HEK293 (cell line): Measurements from ENCODE around the gene PRPF38B.

Experiments used
- HOXC10 ChIP-seq: sonication (generic); formaldehyde crosslinking; IDR thresholded peaks from 2 replicates; pipeline ENCODE4 v1.8.1; 2023; ENCODE audit warnings: mild to moderate bottlenecking, missing genetic modification reagents
- MEIS1 ChIP-seq: sonication (generic); formaldehyde crosslinking; IDR thresholded peaks from 2 replicates; pipeline ENCODE4 v1.8.1; 2022; ENCODE audit warnings: missing genetic modification reagents, mild to moderate bottlenecking, borderline replicate concordance
- REPIN1 ChIP-seq: fragments of 450-650 bp; formaldehyde crosslinking; IDR thresholded peaks from 2 replicates; pipeline ENCODE4 v1.5.1; 2017; ENCODE audit warnings: missing biosample characterization, missing genetic modification characterization, low read depth
- WT1 ChIP-seq: fragments of 450-650 bp; formaldehyde crosslinking; IDR thresholded peaks from 2 replicates; pipeline ENCODE4 v1.5.1; 2016; ENCODE audit warnings: missing biosample characterization, missing genetic modification characterization
- ZBTB7A ChIP-seq: fragments of 450-650 bp; formaldehyde crosslinking; IDR thresholded peaks from 2 replicates; pipeline ENCODE4 v1.5.1; 2016; ENCODE audit warnings: low read depth, missing biosample characterization, missing genetic modification characterization
- ZNF133 ChIP-seq: fragments of 450-650 bp; formaldehyde crosslinking; IDR thresholded peaks from 2 replicates; pipeline ENCODE4 v1.5.1; 2016; ENCODE audit warnings: missing biosample characterization, missing genetic modification characterization
- ZNF155 ChIP-seq: fragments of 450-650 bp; formaldehyde crosslinking; IDR thresholded peaks from 2 replicates; pipeline ENCODE4 v1.5.1; 2016; ENCODE audit warnings: missing biosample characterization, missing genetic modification characterization
- ZNF211 ChIP-seq: fragments of 450-650 bp; formaldehyde crosslinking; IDR thresholded peaks from 2 replicates; pipeline ENCODE4 v1.5.1; 2016; ENCODE audit warnings: low read depth, missing biosample characterization, missing genetic modification characterization
- ZNF292 ChIP-seq: fragments of 450-650 bp; formaldehyde crosslinking; IDR thresholded peaks from 2 replicates; pipeline ENCODE4 v1.5.1; 2016; ENCODE audit warnings: low read depth, missing biosample characterization, missing genetic modification characterization, borderline replicate concordance
- ZNF350 ChIP-seq: fragments of 450-650 bp; formaldehyde crosslinking; IDR thresholded peaks from 2 replicates; pipeline ENCODE4 v1.5.0; 2017; ENCODE audit warnings: missing biosample characterization, mild to moderate bottlenecking, missing genetic modification characterization
- ZNF37A ChIP-seq: fragments of 450-650 bp; IDR thresholded peaks from 2 replicates; pipeline ENCODE4 v1.5.1; 2018; ENCODE audit warnings: missing biosample characterization, missing genetic modification characterization
- ZNF514 ChIP-seq: fragments of 450-650 bp; formaldehyde crosslinking; IDR thresholded peaks from 2 replicates; pipeline ENCODE4 v1.5.1; 2016; ENCODE audit warnings: missing biosample characterization, missing genetic modification characterization
- ZXDB ChIP-seq: fragments of 450-650 bp; formaldehyde crosslinking; IDR thresholded peaks from 2 replicates; pipeline ENCODE4 v1.5.1; 2016; ENCODE audit warnings: missing biosample characterization, missing genetic modification characterization
- TF ChIP-seq, protein P1 (sequence below): fragments of 450-650 bp; formaldehyde crosslinking; IDR thresholded peaks from 2 replicates; pipeline ENCODE4 v1.5.1; 2016; ENCODE audit warnings: missing biosample characterization, missing genetic modification characterization, low read depth
- TF ChIP-seq, protein P2 (sequence below): fragments of 450-650 bp; formaldehyde crosslinking; conservative IDR thresholded peaks from 2 replicates; pipeline ENCODE4 v1.5.1; 2016; ENCODE audit warnings: low read depth, missing biosample characterization, missing genetic modification characterization
- TF ChIP-seq, protein P3 (sequence below): sonication (generic); formaldehyde crosslinking; IDR thresholded peaks from 2 replicates; pipeline ENCODE4 v1.8.1; 2022; ENCODE audit warnings: mild to moderate bottlenecking, moderate library complexity, missing genetic modification reagents
- TF ChIP-seq, protein P4 (sequence below): fragments of 450-650 bp; formaldehyde crosslinking; IDR thresholded peaks from 2 replicates; pipeline ENCODE4 v1.5.1; 2017; ENCODE audit warnings: missing biosample characterization, missing genetic modification characterization
- TF ChIP-seq, protein P5 (sequence below): fragments of 450-650 bp; formaldehyde crosslinking; optimal IDR thresholded peaks from 2 replicates; pipeline ENCODE3; 2016; ENCODE audit warnings: missing biosample characterization, mild to moderate bottlenecking, missing genetic modification characterization
- TF ChIP-seq, protein P6 (sequence below): fragments of 450-650 bp; formaldehyde crosslinking; IDR thresholded peaks from 2 replicates; pipeline ENCODE4 v1.5.1; 2016; ENCODE audit warnings: missing biosample characterization, missing genetic modification characterization
- TF ChIP-seq, protein P7 (sequence below): fragments of 450-650 bp; formaldehyde crosslinking; IDR thresholded peaks from 2 replicates; pipeline ENCODE4 v1.5.1; 2016; ENCODE audit warnings: missing biosample characterization, missing genetic modification characterization
- TF ChIP-seq, protein P8 (sequence below): fragments of 450-650 bp; IDR thresholded peaks from 2 replicates; pipeline ENCODE4 v1.5.1; 2018; ENCODE audit warnings: missing biosample characterization, mild to moderate bottlenecking, missing genetic modification characterization
- TF ChIP-seq, protein P9 (sequence below): fragments of 450-650 bp; formaldehyde crosslinking; IDR thresholded peaks from 2 replicates; pipeline ENCODE4; 2016; ENCODE audit warnings: missing biosample characterization, missing genetic modification characterization

Gene PRPF38B

DNA sequence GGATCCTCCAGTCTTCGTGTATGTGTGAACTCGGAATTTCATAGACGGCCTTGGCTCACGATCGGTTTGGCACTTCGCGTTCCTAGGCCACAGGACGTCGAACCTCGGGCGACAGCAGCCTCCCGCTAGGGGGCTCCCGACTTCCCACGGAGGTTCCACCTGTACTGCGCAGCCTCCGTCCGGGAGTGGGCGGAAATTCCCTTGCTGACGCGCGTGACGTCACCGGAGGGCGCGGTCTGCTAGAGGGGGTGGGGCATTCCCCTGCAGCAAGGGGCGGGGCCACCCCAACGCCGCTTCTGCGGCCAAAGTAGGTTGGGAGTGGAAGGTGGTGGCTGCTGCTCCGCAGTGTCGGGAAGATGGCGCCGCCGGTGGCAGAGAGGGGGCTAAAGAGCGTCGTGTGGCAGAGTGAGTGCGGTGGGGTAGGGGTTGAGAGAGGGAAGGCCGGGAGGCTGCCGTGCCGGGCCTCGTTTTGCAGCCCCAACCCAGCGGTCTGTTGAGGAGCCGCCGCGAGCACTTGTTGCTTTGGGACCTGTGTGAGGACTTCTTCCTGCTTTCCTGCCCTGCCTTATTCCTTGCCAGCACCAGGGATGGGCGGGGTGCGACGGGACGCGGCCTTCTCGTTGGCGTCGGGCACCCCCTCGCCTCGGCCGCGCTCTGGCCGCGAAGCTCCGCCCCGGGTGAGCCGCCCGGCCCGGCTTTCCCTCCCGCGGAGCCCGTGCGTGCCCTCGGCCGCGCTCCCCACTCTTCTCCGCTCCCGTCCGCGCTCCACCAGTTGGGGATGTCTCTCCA, 54.5 kb downstream of the PRPF38B start, which contains the start of gene STXBP3 (continued):
- TF ChIP-seq, protein P1, sequence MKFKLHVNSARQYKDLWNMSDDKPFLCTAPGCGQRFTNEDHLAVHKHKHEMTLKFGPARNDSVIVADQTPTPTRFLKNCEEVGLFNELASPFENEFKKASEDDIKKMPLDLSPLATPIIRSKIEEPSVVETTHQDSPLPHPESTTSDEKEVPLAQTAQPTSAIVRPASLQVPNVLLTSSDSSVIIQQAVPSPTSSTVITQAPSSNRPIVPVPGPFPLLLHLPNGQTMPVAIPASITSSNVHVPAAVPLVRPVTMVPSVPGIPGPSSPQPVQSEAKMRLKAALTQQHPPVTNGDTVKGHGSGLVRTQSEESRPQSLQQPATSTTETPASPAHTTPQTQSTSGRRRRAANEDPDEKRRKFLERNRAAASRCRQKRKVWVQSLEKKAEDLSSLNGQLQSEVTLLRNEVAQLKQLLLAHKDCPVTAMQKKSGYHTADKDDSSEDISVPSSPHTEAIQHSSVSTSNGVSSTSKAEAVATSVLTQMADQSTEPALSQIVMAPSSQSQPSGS (tag by site-specific recombination), result peak; percentile 99
- peak; percentile 38 for TF ChIP-seq WT1 (tag by site-specific recombination)
- TF ChIP-seq ZNF350 (tag by site-specific recombination), result no peak
- no peak for TF ChIP-seq MEIS1
- TF ChIP-seq ZNF211 (tag by site-specific recombination), result no peak
- peak; percentile 97 for TF ChIP-seq REPIN1
- TF ChIP-seq ZXDB, result peak; percentile 97
- TF ChIP-seq, protein P2, sequence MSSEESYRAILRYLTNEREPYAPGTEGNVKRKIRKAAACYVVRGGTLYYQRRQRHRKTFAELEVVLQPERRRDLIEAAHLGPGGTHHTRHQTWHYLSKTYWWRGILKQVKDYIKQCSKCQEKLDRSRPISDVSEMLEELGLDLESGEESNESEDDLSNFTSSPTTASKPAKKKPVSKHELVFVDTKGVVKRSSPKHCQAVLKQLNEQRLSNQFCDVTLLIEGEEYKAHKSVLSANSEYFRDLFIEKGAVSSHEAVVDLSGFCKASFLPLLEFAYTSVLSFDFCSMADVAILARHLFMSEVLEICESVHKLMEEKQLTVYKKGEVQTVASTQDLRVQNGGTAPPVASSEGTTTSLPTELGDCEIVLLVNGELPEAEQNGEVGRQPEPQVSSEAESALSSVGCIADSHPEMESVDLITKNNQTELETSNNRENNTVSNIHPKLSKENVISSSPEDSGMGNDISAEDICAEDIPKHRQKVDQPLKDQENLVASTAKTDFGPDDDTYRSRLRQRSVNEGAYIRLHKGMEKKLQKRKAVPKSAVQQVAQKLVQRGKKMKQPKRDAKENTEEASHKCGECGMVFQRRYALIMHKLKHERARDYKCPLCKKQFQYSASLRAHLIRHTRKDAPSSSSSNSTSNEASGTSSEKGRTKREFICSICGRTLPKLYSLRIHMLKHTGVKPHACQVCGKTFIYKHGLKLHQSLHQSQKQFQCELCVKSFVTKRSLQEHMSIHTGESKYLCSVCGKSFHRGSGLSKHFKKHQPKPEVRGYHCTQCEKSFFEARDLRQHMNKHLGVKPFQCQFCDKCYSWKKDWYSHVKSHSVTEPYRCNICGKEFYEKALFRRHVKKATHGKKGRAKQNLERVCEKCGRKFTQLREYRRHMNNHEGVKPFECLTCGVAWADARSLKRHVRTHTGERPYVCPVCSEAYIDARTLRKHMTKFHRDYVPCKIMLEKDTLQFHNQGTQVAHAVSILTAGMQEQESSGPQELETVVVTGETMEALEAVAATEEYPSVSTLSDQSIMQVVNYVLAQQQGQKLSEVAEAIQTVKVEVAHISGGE (tag by site-specific recombination), result peak; percentile 34
- TF ChIP-seq ZNF514 (tag by site-specific recombination), result no peak
- no peak for TF ChIP-seq ZNF133 (tag by site-specific recombination)
- TF ChIP-seq, protein P3, sequence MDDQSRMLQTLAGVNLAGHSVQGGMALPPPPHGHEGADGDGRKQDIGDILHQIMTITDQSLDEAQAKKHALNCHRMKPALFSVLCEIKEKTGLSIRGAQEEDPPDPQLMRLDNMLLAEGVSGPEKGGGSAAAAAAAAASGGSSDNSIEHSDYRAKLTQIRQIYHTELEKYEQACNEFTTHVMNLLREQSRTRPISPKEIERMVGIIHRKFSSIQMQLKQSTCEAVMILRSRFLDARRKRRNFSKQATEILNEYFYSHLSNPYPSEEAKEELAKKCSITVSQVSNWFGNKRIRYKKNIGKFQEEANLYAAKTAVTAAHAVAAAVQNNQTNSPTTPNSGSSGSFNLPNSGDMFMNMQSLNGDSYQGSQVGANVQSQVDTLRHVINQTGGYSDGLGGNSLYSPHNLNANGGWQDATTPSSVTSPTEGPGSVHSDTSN (CRISPR knock-in tag), result peak; percentile 54; the same call in 1 of the 2 replicates
- TF ChIP-seq, protein P4, sequence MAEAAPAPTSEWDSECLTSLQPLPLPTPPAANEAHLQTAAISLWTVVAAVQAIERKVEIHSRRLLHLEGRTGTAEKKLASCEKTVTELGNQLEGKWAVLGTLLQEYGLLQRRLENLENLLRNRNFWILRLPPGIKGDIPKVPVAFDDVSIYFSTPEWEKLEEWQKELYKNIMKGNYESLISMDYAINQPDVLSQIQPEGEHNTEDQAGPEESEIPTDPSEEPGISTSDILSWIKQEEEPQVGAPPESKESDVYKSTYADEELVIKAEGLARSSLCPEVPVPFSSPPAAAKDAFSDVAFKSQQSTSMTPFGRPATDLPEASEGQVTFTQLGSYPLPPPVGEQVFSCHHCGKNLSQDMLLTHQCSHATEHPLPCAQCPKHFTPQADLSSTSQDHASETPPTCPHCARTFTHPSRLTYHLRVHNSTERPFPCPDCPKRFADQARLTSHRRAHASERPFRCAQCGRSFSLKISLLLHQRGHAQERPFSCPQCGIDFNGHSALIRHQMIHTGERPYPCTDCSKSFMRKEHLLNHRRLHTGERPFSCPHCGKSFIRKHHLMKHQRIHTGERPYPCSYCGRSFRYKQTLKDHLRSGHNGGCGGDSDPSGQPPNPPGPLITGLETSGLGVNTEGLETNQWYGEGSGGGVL, result peak; percentile 66
- TF ChIP-seq, protein P5, sequence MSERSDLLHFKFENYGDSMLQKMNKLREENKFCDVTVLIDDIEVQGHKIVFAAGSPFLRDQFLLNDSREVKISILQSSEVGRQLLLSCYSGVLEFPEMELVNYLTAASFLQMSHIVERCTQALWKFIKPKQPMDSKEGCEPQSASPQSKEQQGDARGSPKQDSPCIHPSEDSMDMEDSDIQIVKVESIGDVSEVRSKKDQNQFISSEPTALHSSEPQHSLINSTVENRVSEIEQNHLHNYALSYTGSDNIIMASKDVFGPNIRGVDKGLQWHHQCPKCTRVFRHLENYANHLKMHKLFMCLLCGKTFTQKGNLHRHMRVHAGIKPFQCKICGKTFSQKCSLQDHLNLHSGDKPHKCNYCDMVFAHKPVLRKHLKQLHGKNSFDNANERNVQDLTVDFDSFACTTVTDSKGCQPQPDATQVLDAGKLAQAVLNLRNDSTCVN (tag by site-specific recombination), result peak; percentile 87
- no peak for TF ChIP-seq ZNF37A (tag by site-specific recombination)
- TF ChIP-seq ZNF292 (tag by site-specific recombination), result no peak
- no peak for TF ChIP-seq HOXC10
- TF ChIP-seq, protein P6, sequence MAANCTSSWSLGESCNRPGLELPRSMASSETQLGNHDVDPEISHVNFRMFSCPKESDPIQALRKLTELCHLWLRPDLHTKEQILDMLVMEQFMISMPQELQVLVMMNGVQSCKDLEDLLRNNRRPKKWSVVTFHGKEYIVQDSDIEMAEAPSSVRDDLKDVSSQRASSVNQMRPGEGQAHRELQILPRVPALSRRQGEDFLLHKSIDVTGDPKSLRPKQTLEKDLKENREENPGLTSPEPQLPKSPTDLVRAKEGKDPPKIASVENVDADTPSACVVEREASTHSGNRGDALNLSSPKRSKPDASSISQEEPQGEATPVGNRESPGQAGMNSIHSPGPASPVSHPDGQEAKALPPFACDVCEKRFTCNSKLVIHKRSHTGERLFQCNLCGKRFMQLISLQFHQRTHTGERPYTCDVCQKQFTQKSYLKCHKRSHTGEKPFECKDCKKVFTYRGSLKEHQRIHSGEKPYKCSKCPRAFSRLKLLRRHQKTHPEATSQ (tag by site-specific recombination), result no peak; the same call in 1 of the 2 replicates
- TF ChIP-seq, protein P7, sequence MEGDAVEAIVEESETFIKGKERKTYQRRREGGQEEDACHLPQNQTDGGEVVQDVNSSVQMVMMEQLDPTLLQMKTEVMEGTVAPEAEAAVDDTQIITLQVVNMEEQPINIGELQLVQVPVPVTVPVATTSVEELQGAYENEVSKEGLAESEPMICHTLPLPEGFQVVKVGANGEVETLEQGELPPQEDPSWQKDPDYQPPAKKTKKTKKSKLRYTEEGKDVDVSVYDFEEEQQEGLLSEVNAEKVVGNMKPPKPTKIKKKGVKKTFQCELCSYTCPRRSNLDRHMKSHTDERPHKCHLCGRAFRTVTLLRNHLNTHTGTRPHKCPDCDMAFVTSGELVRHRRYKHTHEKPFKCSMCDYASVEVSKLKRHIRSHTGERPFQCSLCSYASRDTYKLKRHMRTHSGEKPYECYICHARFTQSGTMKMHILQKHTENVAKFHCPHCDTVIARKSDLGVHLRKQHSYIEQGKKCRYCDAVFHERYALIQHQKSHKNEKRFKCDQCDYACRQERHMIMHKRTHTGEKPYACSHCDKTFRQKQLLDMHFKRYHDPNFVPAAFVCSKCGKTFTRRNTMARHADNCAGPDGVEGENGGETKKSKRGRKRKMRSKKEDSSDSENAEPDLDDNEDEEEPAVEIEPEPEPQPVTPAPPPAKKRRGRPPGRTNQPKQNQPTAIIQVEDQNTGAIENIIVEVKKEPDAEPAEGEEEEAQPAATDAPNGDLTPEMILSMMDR, result peak; percentile 94
- TF ChIP-seq, protein P8, sequence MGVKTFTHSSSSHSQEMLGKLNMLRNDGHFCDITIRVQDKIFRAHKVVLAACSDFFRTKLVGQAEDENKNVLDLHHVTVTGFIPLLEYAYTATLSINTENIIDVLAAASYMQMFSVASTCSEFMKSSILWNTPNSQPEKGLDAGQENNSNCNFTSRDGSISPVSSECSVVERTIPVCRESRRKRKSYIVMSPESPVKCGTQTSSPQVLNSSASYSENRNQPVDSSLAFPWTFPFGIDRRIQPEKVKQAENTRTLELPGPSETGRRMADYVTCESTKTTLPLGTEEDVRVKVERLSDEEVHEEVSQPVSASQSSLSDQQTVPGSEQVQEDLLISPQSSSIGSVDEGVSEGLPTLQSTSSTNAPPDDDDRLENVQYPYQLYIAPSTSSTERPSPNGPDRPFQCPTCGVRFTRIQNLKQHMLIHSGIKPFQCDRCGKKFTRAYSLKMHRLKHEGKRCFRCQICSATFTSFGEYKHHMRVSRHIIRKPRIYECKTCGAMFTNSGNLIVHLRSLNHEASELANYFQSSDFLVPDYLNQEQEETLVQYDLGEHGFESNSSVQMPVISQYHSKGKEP, result no peak
- no peak for TF ChIP-seq ZNF155 (tag by site-specific recombination)
- TF ChIP-seq, protein P9, sequence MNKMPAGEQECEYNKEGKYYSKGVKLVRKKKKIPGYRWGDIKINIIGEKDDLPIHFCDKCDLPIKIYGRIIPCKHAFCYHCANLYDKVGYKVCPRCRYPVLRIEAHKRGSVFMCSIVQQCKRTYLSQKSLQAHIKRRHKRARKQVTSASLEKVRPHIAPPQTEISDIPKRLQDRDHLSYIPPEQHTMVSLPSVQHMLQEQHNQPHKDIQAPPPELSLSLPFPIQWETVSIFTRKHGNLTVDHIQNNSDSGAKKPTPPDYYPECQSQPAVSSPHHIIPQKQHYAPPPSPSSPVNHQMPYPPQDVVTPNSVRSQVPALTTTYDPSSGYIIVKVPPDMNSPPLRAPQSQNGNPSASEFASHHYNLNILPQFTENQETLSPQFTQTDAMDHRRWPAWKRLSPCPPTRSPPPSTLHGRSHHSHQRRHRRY (tag by site-specific recombination), result no peak
- peak; percentile 91 for TF ChIP-seq ZBTB7A (tag by site-specific recombination)
